ENCODE results near the gene CTXND1.
"Not testable (repeated sequence)": the region's sequence is repeated elsewhere in the genome, so short reads cannot be mapped to it uniquely, and the experiment has no call there.

GRCh38 chr15:80155378-80156175 is 96.4 kb downstream of the CTXND1 start:
- not testable (repeated sequence) for TF ChIP-seq POLR2A (IDR thresholded peaks at IDR 0.05); CTCF (IDR thresholded peaks at IDR 0.05); EP300 (IDR thresholded peaks at IDR 0.05; ENCODE audit: low read depth)
